ENCODE measurements around the gene CYP4F22. TPM values are rescaled to one million over a fixed set of nuclear protein-coding genes. Genes with fewer than 3 reads are reported as not detected.

The CYP4F22 gene
- total and polyA plus RNA-seq, 2 experiments from 2014 or later, result not detected

- no peak overlapping the region for H3K4me2 ChIP-seq (ENCODE audit: unreplicated experiment)
These were observed 41.2 kb upstream of the CYP4F22 start for GRCh38 chr19:15466851-15467733.

DNA sequence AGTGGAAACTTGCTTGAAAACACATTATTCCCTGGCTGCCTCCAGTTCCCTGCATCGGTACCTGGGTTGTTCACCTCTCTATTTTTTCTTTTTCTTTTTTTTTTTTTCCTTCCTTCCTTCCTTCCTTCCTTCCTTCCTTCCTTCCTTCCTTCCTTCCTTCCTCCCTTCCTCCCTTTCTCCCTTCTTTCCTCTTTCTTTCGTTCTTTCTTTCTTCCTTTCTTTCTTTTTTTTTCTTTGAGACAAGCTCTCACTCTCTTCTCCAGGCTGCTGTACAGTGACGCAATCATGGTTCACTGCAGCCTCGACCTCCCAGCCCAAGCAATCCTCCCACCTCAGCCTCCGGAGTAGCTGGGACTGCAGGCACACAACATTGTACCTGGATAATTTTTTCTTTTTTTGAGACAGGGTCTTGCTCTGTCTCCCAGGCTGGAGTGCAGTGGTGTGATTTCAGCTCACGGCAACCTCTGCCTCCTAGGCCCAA lies 40.6 kb upstream of the CYP4F22 start:
- TF ChIP-seq EZH2 (IDR thresholded peaks at IDR 0.05; ENCODE audit: insufficient read depth, poor library complexity, severe bottlenecking) (no peak), EZH2phosphoT487 (IDR thresholded peaks at IDR 0.05; ENCODE audit: insufficient read depth, low read depth) (no peak)
- no peak for DNase-seq
- WGBS, 2 experiments (ENCODE audit: low coverage in 1 of 2, low lambda C conversion rate in 2 of 2, missing lambda C conversion rate in 2 of 2), result 76 to 83% methylated on average over 6 of the region's 6 CpGs
- H3K79me2 ChIP-seq (ENCODE audit: insufficient read depth), result no peaks in the 10 kb centered on the region
- H3K9me2 ChIP-seq (ENCODE audit: insufficient read depth), result no peaks in the 10 kb centered on the region
- H3K9ac ChIP-seq, result no peak overlapping the region
- no peaks in the 10 kb centered on the region for H3K36me3 ChIP-seq (ENCODE audit: low read depth)
- no peaks in the 10 kb centered on the region for H4K20me1 ChIP-seq (ENCODE audit: insufficient read depth)
- in situ Hi-C loops (cut with MboI), result no loop called here
- no peak overlapping the region for H3K4me2 ChIP-seq (ENCODE audit: unreplicated experiment)
- no peaks in the 10 kb centered on the region for H3K4me1 ChIP-seq (ENCODE audit: insufficient read depth)
- H3K4me3 ChIP-seq, result no peak overlapping the region
- H3K9me3 ChIP-seq (ENCODE audit: low read depth), result no peaks in the 10 kb centered on the region
- H3F3A ChIP-seq (ENCODE audit: insufficient read depth), result no peaks in the 10 kb centered on the region
- no peak overlapping the region for H3K27ac ChIP-seq
- H3K27me3 ChIP-seq (replicated peaks; ENCODE audit: insufficient read depth), result peaks cover 7% of the 10 kb centered on the region
- H2AFZ ChIP-seq, result no peak overlapping the region

More at GRCh38 chr19:15466851-15467733, 41.2 kb upstream of the CYP4F22 start:
- H3K27ac ChIP-seq, result no peak overlapping the region
- WGBS, 2 experiments (ENCODE audit: low coverage in 1 of 2, low lambda C conversion rate in 2 of 2, missing lambda C conversion rate in 2 of 2), result 38 to 39% methylated on average over 8 of the region's 8 CpGs
- H3F3A ChIP-seq (ENCODE audit: insufficient read depth), result no peaks in the 10 kb centered on the region
- H3K27me3 ChIP-seq (replicated peaks; ENCODE audit: insufficient read depth), result peaks cover 7% of the 10 kb centered on the region
- H3K9me2 ChIP-seq (ENCODE audit: insufficient read depth), result no peaks in the 10 kb centered on the region
- H3K9me3 ChIP-seq (ENCODE audit: low read depth), result no peaks in the 10 kb centered on the region
- no peak overlapping the region for H3K9ac ChIP-seq
- H3K4me3 ChIP-seq, result no peak overlapping the region
- in situ Hi-C loops (cut with MboI), result no loop called here
- H4K20me1 ChIP-seq (ENCODE audit: insufficient read depth), result no peaks in the 10 kb centered on the region
- no peak overlapping the region for H2AFZ ChIP-seq
- no peaks in the 10 kb centered on the region for H3K79me2 ChIP-seq (ENCODE audit: insufficient read depth)
- H3K4me1 ChIP-seq (ENCODE audit: insufficient read depth), result no peaks in the 10 kb centered on the region
- H3K36me3 ChIP-seq (ENCODE audit: low read depth), result no peaks in the 10 kb centered on the region
- TF ChIP-seq EZH2phosphoT487 (IDR thresholded peaks at IDR 0.05; ENCODE audit: insufficient read depth, low read depth) (no peak), EZH2 (IDR thresholded peaks at IDR 0.05; ENCODE audit: insufficient read depth, poor library complexity, severe bottlenecking) (no peak)
- DNase-seq, result peak; percentile 33

GRCh38 chr19:15468675-15469512 lies 39.4 kb upstream of the CYP4F22 start:
- in situ Hi-C loops (cut with MboI), result no loop called here
- peaks cover 7% of the 10 kb centered on the region for H3K27me3 ChIP-seq (replicated peaks; ENCODE audit: insufficient read depth)
- no peak for TF ChIP-seq EZH2phosphoT487 (IDR thresholded peaks at IDR 0.05; ENCODE audit: insufficient read depth, low read depth)
- no peak for TF ChIP-seq EZH2 (IDR thresholded peaks at IDR 0.05; ENCODE audit: insufficient read depth, poor library complexity, severe bottlenecking)
- no peak overlapping the region for H3K4me3 ChIP-seq
- no peaks in the 10 kb centered on the region for H3K36me3 ChIP-seq (ENCODE audit: low read depth)
- no peak overlapping the region for H3K27ac ChIP-seq
- no peaks in the 10 kb centered on the region for H4K20me1 ChIP-seq (ENCODE audit: insufficient read depth)
- H3F3A ChIP-seq (ENCODE audit: insufficient read depth), result no peaks in the 10 kb centered on the region
- no peaks in the 10 kb centered on the region for H3K4me1 ChIP-seq (ENCODE audit: insufficient read depth)
- no peak for DNase-seq
- H2AFZ ChIP-seq, result no peak overlapping the region
- H3K9me3 ChIP-seq (ENCODE audit: low read depth), result no peaks in the 10 kb centered on the region
- H3K79me2 ChIP-seq (ENCODE audit: insufficient read depth), result no peaks in the 10 kb centered on the region
- 52 to 60% methylated on average over 10 to 12 of the region's 12 CpGs for WGBS, 2 experiments (ENCODE audit: low coverage in 1 of 2, low lambda C conversion rate in 2 of 2, missing lambda C conversion rate in 2 of 2)
- H3K4me2 ChIP-seq (ENCODE audit: unreplicated experiment), result no peak overlapping the region
- no peak overlapping the region for H3K9ac ChIP-seq
- H3K9me2 ChIP-seq (ENCODE audit: insufficient read depth), result no peaks in the 10 kb centered on the region

- Histone ChIP-seq H3K79me2 (ENCODE audit: insufficient read depth) (no peaks in the 10 kb centered on the region), H3K9me3 (ENCODE audit: low read depth) (no peaks in the 10 kb centered on the region), H3K9ac (no peak overlapping the region), H3K27ac (no peak overlapping the region), H3K4me2 (ENCODE audit: unreplicated experiment) (no peak overlapping the region), H3K4me3 (no peak overlapping the region), H3K4me1 (ENCODE audit: insufficient read depth) (no peaks in the 10 kb centered on the region), H3F3A (ENCODE audit: insufficient read depth) (no peaks in the 10 kb centered on the region), H3K36me3 (ENCODE audit: low read depth) (no peaks in the 10 kb centered on the region), H3K27me3 (replicated peaks; ENCODE audit: insufficient read depth) (peaks cover 7% of the 10 kb centered on the region), H4K20me1 (ENCODE audit: insufficient read depth) (no peaks in the 10 kb centered on the region), H2AFZ (no peak overlapping the region), H3K9me2 (ENCODE audit: insufficient read depth) (no peaks in the 10 kb centered on the region)
- TF ChIP-seq EZH2 (IDR thresholded peaks at IDR 0.05; ENCODE audit: insufficient read depth, poor library complexity, severe bottlenecking) (no peak), EZH2phosphoT487 (IDR thresholded peaks at IDR 0.05; ENCODE audit: insufficient read depth, low read depth) (no peak)
- peak; percentile 40 for DNase-seq
- in situ Hi-C loops (cut with MboI), result no loop called here
- 2 to 3% methylated on average over 27 to 30 of the region's 65 CpGs for WGBS, 2 experiments (ENCODE audit: low coverage in 1 of 2, low lambda C conversion rate in 2 of 2, missing lambda C conversion rate in 2 of 2)
These were observed 38.6 kb upstream of the CYP4F22 start for GRCh38 chr19:15469513-15470297.

Measured in GM23248 (cell line).